Activated CD4-positive, alpha-beta T cell treated with anti-CD3 and anti-CD28 coated beads for 24 hours (primary cell): ENCODE data around the gene THSD4.

Source experiments
- DNase-seq, 2 donors: peaks; one replicate each; pipeline ENCODE4 v3.0.0-alpha.2; 2020; ENCODE audit warnings: low read depth in 2 of 2

Gene THSD4

DNA sequence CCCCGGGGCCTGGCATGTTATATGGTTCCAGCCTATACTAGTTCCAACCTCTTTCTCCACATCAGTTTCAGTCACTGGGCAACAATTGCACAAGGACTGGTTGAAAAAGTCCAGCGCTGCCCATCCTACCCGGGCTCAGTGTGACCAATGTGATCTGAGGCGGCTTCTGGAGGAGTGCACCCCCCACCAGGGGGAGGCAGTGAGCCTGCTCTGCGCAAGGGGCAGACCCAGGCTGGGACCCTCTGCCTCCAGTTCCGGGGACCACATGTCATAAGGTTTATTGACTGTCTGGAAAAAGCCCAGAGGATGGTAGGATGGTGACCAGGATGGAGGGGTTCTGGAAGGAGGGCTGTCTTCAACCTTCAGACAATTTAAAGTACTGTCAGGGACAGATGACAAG, 669.4 kb downstream of the THSD4 start:
- DNase-seq: no peak

DNA sequence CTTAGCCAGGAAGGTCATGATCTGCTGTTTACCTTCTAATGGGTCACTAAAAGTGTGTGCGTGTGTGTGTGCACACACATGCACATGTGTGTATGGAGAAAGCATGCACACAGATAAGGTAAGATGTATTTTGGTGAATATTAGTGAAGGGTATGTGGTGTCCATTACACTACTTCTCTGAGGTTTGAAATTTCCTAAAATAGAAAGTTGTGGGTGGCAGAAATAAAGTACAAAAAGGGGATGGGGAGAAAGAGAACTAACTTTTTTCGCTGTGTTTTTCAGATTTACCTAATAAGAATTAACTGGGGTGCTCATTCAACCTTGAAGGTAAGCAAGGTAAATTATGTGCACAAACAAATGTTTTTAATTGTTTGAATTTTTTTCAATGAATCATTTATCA, 670.7 kb downstream of the THSD4 start:
- DNase-seq: no peak

DNA sequence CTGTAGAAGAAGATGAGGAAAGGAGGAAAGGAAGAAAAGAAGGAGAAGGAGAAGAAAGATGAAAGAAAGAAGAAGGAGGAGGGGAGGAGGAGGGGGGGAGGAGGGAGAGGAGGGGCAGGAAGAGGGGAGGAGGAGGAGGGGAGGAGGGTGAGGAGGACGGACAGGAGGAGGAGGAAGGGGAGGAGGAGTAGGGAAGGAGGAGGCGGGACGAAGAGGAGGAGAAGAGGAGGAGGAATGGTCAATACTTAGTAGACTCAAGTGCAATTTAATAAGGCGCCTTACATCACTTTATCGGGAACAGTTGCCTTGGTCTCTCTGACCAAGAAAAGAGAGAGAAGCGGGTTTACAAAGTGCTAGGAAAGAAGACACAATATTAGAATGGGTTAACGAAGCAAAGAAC, 671.4 kb downstream of the THSD4 start:
- DNase-seq: no peak

DNA sequence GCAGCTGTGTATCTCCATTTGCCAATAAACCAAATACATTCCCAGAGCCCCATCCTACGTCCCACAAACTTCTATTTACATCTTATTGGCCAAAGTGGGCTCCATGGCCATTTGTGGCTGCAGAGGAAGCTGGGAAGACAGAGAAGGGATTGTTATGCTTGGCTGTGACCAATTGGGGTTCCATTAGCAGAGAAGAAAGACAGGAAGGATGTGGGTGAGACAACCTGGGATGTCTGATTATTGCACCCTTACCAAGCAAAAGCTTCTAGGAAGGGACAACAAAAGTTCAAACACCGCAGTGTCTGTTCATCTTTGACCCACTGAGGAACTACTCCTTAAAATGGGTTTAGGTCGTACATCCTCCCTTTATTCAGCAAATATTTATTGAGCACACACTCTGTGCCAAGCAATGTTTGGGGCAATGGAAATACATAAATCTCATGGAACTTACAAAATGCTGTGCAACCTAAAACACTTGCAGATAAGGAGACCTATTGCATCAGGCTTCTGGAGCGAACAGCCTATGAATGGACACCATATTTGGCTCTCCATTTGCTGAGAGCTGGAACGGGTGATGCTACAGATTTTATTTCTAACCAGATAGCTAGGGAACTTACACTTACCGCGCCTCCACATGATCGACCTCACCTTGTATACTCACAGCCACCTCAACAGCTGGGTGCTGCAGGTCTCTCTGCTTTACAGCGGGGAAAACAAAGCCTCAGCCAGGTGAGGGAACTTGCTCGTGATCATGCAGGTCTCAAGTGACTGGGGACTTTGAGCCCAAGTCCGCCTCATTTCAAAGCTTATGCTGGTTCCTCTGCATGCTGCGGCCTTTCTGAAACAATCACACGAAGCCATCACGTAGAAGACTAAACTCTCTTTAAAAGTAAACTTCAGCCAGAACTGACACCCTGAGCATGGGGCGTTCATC, 673.6 kb downstream of the THSD4 start:
- no peak for DNase-seq

DNA sequence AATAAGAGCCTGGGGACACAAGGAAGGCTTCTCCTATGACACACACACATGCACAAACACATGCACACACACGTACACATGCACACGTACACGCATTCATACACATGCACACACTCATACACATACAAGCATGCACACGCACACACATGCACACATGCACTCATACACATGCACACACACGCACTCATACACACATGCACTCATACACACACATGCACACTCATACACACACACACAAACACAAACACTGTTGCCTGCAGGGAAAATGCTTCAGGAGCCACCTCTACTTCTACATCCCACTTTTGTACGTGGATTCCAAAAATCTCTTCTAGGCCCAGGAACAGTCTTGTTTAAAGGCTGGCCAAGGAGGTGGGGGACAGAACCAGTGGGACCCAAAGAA, 674.3 kb downstream of the THSD4 start:
- DNase-seq: no peak

DNA sequence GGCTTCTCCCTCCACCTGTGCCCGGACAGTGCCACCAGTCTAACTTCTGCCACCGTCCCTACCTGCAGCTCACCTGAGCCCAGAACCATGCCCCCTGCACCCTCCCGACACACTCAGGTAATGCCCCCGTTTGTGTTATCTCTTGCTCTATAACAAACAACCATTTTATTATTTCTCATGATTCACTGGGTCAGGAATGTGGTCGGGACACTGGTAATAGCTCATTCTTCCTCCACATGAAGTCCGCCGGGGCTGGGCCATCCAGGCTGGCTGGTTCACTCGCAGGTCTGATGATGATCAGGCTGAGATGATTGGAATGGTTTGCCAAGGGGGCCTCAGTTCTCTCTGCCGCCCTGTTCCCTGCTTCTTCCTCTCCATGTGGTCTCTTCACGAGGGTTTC, 674.8 kb downstream of the THSD4 start:
- DNase-seq: no peak

DNA sequence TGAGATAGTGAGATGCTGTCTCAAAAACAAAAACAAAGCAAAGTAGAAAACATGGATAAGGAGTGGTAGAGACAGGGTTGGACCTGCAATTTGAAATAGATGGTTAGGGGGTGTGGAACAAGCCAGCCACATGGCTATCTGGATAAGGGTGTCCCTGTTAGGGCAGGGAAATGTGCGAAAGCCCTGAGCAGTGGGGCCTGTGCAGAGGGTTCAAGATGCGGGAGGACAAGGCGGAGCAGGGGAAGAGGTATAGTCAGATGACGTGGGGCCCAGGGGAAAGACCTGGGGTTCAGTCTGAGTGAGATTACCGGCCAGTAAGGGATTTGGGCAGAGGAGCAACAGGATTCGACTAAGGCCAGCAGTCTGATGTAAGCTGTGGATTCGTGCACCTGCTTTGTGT, 676.7 kb downstream of the THSD4 start:
- no peak for DNase-seq

DNA sequence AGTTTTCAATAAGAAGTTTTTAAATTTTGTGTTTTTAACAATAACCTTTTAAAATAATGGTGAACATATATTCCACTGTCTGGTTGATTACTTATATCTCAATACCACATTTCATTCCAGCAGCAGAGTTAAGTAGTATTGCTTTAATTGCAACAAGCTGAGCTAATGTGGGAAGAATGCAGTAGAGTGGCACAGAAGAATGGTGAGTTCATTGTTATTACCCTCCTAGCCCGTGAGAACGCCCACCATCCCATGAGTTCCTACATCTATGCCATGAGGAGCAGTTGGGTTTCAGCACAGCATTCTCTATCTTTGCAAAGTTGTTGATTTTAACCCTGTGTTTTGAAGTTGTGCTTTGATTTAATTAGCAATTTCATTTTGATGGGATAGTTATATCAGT, 677.2 kb downstream of the THSD4 start:
- DNase-seq: no peak

DNA sequence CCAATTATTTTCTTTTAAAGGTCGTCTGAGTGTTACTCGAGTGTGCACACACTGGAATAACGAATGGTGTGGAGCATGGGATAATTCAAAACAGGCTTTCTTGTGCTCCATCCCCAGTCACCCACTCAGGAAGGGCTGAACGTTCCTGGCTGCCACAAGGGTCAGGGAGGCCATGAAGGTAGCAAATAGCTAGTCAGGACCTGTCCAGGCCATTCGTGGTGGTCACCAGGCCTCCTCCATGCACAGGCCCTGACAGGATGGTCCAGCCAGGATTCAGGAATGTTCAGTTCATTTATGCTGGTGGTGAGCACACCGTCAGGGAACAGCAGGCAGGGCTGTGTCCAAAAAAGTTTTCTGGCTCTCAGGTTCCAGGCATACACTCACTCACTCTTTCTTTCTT, 683.4 kb downstream of the THSD4 start:
- no peak for DNase-seq

DNA sequence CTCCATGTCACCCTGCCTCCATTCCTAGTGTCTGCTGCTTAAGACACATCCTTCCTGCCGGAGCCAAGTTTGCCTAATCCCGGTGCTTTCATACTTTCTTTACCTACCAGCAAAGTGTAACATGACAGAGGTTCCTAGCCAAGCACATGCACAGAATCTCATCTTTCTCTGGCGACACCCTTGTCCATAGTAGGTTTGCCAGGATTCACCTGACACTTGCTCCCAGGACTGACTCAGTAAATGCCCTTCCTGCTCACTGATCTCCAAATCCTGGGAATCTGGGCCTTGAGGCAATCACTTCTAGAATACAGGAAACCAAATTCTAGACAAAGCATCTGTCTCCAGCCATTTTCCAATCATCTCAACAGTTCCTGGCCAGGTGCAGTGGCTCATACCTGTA, 684.9 kb downstream of the THSD4 start:
- no peak for DNase-seq

DNA sequence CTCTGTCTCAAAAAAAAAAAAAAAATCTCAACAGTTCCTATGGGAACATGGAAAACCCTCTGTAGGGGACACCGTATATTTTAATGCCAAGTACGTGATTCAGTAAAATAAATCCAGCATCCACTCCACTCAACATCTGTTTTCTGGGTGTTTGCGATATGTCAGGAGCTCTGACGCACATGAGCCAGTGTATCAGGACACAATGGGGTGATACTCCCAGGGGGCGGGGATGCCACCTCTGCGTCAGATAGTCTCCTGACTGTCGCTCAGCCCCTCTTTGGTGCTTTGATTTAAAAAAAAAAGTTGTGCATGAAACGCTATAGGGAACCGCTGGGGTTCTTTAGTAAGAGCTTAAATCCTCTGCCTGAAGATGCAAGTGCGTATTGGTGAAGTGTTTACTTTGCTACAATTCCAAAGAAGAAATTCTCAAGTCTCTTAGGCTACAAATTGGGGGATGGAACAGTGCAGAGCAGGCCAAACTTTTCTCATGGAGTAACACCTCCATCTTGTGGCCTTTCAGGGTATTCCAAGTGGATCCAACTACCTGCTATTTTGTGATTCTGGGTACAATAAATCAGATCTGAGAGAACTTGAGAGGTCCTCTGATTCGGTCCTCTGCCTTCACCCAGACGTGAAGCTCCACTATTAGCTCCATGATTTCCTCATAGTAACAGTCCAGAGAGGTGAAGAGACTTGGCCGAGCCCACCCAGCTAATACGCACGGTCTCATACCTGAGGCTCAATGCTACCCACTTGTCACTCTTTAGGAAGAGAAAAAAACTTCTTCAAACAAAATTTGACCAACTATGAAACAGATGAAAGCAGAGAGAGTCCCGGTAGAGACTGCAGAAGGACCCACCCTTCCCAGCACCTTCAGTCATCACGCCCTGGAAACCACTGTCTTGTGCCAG, 685.8 kb downstream of the THSD4 start:
- no peak for DNase-seq

DNA sequence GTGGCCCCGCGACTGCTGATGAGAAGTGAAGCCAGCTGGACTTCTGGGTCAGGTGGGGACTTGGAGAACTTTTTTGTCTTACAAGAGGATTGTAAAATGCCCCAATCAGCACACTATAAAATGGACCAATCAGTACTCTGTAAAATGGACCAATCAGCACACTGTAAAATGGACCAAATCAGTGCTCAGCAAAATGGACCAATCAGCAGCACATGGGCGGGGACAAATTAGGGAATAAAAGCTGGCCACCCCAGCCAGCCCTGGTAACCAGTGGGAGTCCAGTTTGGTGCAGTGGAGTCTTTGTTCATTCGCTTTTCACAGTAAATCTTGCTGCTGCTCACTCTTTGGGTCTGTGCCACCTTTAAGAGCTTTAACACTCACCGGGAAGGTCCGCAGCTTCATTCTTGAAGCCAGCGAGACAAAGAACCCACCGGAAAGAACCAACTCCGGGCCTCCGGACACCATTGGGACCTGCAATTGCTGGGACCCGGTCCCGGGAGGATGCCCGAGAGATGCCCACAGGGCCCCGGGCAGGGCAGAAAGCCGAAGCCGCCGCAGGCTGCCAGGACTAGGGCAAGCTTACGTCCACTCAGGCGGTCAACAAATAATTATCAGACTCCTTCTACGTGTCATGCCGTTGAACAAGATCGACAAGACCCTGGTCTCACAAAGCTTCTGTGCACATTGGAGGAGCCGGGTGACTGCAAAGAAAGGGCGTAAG, 686.8 kb downstream of the THSD4 start:
- DNase-seq: no peak

DNA sequence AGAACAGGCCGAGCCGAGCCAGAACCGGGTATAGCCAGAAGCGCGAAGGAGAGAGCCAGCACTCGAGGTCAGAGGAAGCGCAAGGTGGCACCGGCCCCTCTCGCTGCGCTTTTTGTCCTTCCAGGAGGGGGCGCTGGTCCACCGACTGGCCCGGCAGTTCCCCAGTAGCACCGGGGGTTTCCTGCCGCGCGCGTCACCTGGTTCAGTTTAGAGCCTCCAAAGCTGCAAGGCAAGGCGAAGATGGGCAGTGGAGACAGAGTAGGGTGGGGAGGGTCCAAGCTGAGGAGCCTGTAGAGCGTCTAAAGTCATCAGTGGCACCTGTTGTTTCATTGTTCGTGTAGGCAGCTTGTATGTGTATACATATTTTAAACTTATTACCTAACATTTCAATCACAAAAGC, 687.5 kb downstream of the THSD4 start:
- DNase-seq: peak in 1 of 2 donors; percentile 9

DNA sequence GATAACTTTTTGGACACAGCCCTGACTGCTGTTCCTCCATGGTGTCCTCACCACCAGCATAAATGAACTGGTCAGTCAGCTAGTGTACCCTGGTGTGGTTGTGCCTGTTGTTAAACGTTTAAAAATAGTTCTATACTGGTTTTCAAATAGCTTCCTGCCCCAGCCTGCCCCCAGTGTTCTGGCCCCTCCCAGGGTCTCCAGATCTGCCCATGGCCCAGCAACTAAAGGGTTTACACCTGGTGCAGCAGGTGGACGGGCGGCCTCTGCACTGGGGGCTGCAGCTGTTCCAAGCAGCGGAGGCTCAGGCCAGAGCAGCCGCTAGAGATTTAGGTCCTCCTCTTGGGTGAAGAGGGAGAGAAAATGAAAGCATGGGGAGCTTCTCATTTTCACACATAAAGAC, 689.0 kb downstream of the THSD4 start:
- no peak for DNase-seq

DNA sequence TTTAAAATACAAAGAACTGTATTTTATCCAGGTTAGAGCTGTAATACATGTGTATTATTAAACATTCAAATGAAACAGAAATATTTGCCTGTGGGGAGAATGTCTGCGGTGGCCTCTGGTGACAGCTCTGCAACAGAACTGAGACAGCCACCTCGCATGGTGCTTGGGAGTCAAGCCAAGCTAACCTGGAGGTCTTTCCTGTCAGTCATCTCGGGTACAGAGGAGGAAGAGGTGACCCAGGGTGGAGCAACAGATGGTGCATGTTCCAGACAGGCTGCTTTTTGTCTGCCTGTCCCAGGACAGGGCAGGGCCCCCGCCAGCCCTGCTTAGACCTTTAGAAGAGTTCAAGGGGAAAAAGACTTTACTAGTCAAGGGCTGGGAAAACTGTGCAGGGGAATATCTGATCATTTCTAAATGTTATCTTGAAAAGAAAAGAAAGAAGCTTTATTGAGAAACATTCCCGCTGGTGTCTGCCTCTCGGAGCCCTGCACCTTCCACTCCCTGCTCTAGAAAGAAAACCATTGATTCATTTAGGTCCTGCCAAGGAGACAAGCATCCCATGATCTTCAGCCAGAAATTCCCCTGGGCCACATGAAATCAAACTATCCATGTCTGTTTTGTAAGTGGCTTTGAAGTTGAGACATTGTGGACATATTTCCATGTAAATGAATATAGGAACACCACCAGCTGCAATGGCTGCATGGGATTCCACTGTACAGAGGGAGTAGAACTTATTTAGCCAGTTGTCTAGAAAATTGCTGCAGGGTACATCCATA, 689.6 kb downstream of the THSD4 start:
- DNase-seq: no peak

DNA sequence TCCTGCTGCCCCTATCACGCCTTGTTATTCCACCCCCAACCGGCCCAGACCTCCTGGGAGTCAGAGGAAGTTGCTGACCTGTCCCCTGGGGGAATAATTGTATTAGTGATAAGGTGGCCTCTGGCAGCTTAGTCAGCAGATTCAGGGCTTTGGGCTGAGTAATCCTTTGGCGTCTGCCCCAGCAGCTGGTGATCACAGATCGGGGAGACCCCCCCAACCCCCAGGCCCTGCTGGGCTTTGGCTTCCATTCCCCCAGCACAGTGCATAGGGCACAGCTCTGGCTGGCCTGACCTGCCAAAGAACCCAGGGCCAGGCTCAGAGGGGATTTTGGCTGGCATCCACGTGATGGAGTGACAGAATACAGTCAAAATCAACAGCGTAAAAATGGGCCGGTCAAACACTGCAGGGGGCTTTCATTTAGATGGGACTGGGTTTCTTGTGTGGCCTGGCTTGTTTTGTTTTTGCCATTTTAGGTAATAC, 691.2 kb downstream of the THSD4 start:
- no peak for DNase-seq

DNA sequence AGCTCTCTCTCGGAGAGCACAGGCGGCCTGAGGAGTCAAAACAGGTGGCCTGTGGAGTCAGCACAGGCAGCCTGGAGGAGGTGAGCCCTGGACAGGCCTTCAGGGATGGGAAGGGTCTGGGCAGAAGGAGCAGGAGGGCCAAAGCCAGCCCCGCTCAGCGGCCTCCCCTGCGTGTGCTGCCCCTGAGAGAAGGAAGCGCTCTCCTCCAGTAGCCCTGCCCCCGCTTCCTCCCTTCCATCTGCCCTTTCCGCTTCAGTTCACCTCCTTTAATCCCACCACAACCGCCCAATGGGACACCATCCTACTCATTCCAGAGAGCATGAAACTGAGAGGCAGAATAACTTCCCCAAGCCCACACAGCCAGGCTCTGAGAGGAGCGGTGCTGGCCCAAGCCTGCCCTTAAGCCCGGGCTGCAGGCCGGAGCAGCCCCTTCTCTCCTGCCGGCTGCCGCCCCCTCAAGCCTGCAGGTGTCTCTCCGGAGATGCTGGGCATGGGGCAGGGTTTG, 691.9 kb downstream of the THSD4 start:
- no peak for DNase-seq

DNA sequence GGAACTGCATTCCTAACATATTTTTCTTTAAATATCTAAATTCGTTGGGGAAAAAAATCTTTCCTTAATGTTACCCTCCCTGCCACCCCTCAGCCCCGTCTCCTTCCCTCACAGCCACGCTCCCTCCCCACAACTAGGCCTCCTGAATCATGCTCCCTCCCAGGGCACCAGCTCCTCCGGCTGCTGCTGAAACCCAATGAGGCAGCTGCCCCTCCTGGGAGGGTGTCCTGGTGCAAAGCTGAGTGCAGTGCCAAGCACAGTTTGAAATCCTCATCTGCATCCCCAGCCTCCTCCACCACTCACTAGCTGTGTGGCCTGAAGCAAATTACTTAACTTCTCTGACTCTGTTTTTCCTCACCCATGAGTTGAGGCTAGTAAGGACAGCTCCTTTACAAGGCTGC, 692.4 kb downstream of the THSD4 start:
- no peak for DNase-seq

DNA sequence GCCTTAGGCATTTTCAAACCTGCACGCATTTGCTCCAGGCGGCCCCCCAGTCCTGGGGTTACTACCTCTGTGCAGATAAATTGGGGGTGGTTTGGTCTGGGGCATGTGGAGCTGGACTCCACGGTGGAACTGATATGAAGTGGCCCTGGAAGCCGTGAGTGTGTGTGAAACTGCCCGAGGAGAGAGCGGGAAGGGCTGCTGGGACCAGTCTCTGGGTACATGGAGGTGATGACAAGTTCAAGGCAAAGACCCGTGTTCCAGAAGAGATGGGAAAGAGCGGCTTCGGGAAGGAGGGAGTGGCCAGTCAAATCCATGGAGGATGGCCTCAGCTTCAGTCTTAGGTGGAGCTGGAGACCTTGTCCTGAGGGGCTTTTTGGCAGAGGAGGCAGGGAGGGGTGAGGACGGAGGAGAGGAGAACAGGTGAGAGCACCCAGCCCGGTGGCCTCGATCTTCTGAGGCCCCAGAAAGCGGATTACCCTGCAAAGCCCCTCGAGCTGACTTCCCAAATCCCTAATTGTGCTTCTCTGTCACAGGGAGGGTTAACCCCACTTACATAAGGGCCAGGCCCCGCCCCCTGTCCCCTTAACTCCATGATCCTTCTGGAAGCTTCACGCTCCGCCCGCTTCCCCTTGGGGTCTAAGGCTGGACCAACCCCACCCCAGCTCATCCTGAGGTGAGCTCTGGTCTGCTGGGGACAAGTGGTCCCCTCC, 693.2 kb downstream of the THSD4 start:
- DNase-seq: no peak

DNA sequence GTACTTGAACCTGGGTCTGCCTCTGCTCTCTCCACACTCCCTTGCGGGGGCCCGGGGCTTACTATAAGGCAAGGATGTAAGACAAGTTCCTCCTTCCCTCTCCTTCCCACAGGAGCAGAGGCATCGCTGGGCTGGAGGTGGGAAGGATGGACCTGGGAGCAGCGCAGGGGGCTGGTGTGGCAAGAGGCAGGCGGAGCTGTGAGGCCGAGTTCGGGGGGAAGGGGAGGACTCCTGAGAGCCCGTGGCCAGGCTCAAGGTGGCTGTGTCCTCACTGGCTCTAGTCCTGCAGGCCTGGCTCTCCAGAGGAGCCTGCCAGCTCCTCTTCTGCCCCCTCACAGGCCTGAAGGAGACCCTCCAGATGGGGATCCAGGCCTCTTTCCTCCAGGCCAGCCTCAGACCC, 694.1 kb downstream of the THSD4 start:
- no peak for DNase-seq
